ENCODE results near the gene OR10G7.

Gene OR10G7

GRCh38 chr11:124041254-124041653 lies at the start of gene OR10G7:
Gene OR10G7 (minus strand): TSS chr11:124041325. CDS start chr11:124039001, 2,324 bp downstream.
- DNase-seq = no peak

- no peak for DNase-seq
Observed at GRCh38 chr11:124085997-124086846, 45.1 kb upstream of the OR10G7 start.

GRCh38 chr11:124085583-124085982 lies 44.5 kb upstream of the OR10G7 start:
- DNase-seq = no peak

- DNase-seq = no peak
Observed at GRCh38 chr11:124082371-124082770, 41.2 kb upstream of the OR10G7 start.

GRCh38 chr11:124081483-124081882 lies 40.4 kb upstream of the OR10G7 start:
- no peak for DNase-seq

- no peak for DNase-seq
Observed at GRCh38 chr11:124080327-124081001, 39.3 kb upstream of the OR10G7 start.

- DNase-seq = no peak
Observed at GRCh38 chr11:124079631-124080326, 38.7 kb upstream of the OR10G7 start.

- no peak for DNase-seq
Observed at GRCh38 chr11:124078591-124078990, 37.5 kb upstream of the OR10G7 start.

- no peak for DNase-seq
Observed at GRCh38 chr11:124077266-124077665, 36.1 kb upstream of the OR10G7 start.

- no peak for DNase-seq
Observed at GRCh38 chr11:124075841-124076651, 34.9 kb upstream of the OR10G7 start.

- no peak for DNase-seq
Observed at GRCh38 chr11:124075492-124075840, 34.3 kb upstream of the OR10G7 start.

- no peak for DNase-seq
Observed at GRCh38 chr11:124074554-124074953, 33.4 kb upstream of the OR10G7 start.

- DNase-seq = no peak
Observed at GRCh38 chr11:124072147-124072546, 31.0 kb upstream of the OR10G7 start.

- DNase-seq = no peak
Observed at GRCh38 chr11:124071623-124071948, 30.5 kb upstream of the OR10G7 start.

GRCh38 chr11:124070915-124071622 lies 29.9 kb upstream of the OR10G7 start:
- no peak for DNase-seq

- peak; percentile 24 for DNase-seq
Observed at GRCh38 chr11:124069429-124070401, 28.6 kb upstream of the OR10G7 start.

- DNase-seq = no peak
Observed at GRCh38 chr11:124068601-124069110, 27.5 kb upstream of the OR10G7 start.

GRCh38 chr11:124052966-124053365 lies 11.8 kb upstream of the OR10G7 start:
- no peak for DNase-seq

- DNase-seq = no peak
Observed at GRCh38 chr11:124050748-124051147, 9.6 kb upstream of the OR10G7 start.

GRCh38 chr11:124043420-124043819 lies 2.3 kb upstream of the OR10G7 start:
- no peak for DNase-seq

- DNase-seq = no peak
Observed at GRCh38 chr11:124039557-124039956, 1.6 kb downstream of the OR10G7 start.
